ENCODE data around the gene ZFAND3.
A peak's percentile ranks its signal among the peaks of the same experiment; 100 is the strongest.
"Not testable (repeated sequence)": the region's sequence is repeated elsewhere in the genome, so short reads cannot be mapped to it uniquely, and the experiment has no call there.

Gene ZFAND3

GRCh38 chr6:37862992-37863391 is 43.5 kb downstream of the ZFAND3 start:
- ATAC-seq (no peak), DNase-seq (no peak)
- no peaks in the 10 kb centered on the region for H3K9me3 Mint-ChIP-seq
- H3K27me3 Mint-ChIP-seq = no peaks in the 10 kb centered on the region
- peak overlapping the region in 1 of 2 donors; percentile 80 for H3K27ac Mint-ChIP-seq
- H3K4me3 Mint-ChIP-seq = no peak overlapping the region
- H3K4me1 Mint-ChIP-seq = peaks cover 75% of the 10 kb centered on the region

DNA sequence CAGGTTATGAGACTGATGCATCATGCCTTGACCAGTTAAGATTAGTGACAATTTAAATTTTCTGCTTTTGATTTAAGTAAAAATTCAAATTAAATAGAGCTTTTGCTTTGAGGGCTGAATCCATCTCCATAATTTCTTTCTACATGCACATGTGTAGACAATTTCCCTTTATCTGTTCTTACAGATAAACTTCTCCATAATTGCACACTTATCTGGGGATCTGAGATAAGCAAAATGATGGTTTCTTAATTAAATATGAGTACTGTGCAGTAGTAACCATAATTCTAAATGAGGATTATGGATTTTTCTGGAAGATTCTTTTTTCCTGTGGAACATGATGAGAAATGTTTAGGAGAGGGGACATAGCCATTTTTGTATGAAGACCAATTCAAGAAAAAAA is 44.7 kb downstream of the ZFAND3 start:
- Mint-ChIP-seq H3K27me3 (no peaks in the 10 kb centered on the region), H3K9me3 (no peaks in the 10 kb centered on the region), H3K27ac (no peak overlapping the region), H3K4me3 (no peak overlapping the region), H3K4me1 (peaks cover 72% of the 10 kb centered on the region)
- DNase-seq (no peak), ATAC-seq (no peak)

DNA sequence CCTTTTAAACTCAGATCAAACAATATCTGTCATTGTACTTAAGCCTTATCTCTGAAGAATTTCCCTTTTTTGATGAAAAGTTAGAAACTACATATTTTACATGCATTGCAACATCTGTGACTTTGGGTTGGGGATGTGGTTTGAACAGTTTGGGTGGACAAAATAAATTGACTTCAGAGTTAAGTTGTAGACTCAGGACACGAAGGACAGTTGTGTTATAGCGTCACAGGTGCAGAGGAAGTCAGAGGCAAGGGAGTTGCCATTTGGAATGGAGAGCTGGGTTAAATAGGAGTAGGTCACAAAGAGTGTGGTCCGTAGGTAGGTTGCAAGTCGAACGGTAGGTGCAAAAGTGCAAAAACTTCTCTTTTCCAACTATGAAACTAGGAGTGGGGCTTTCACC is 46.0 kb downstream of the ZFAND3 start:
- ATAC-seq = no peak
- Mint-ChIP-seq H3K9me3 (peaks cover 0 to under 1% of the 10 kb centered on the region in 2 donors), H3K27ac (no peak overlapping the region), H3K4me3 (no peak overlapping the region), H3K4me1 (peaks cover 70% of the 10 kb centered on the region), H3K27me3 (no peaks in the 10 kb centered on the region)
- DNase-seq = no peak

GRCh38 chr6:37866590-37867507 is 47.3 kb downstream of the ZFAND3 start:
- DNase-seq (no peak), ATAC-seq (peak; percentile 71)
- H3K27ac Mint-ChIP-seq = peak overlapping the region in 1 of 2 donors; percentile 21
- peaks cover 71% of the 10 kb centered on the region for H3K4me1 Mint-ChIP-seq
- H3K9me3 Mint-ChIP-seq = peaks cover 5 to 9% of the 10 kb centered on the region in 2 donors
- H3K4me3 Mint-ChIP-seq = peak overlapping the region; percentile 25 to 62
- H3K27me3 Mint-ChIP-seq = no peaks in the 10 kb centered on the region

DNA sequence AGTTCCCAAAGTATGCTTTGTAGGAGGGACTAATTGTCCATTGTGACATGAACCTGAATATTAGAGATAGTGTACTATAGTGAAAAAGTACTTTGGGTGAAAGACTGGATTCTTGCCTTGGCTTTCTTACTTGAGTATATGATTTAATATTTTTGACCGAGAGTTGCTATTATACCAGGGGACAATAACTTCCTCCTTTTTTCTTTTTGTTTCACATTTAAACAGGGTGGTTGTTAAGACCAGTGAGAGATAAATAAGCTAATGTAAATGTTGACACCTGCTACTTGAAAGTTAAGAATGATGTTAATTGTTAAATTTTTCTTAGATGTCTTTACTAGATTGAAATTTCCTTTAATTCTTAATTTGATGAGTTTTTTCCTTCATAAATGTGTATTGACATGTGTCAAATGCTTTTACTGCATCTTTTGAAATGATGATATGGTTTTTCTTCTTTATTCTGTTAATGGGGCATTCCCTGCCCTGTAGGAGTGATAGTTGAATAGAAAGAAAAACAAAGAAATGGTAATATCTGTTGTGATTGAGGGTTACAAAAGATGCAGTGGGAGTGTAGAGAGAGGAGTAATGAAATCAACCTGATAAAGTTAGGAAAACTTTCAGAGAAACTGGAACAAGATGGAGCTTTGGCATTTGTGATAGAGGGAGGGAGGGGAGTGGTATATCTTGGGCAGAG is 48.4 kb downstream of the ZFAND3 start:
- peak overlapping the region in 1 of 2 donors; percentile 36 for H3K27ac Mint-ChIP-seq
- DNase-seq = no peak
- H3K27me3 Mint-ChIP-seq = no peaks in the 10 kb centered on the region
- H3K9me3 Mint-ChIP-seq = peaks cover 5 to 9% of the 10 kb centered on the region in 2 donors
- peak overlapping the region; percentile 4 to 53 for H3K4me3 Mint-ChIP-seq
- H3K4me1 Mint-ChIP-seq = peaks cover 75% of the 10 kb centered on the region
- ATAC-seq = peak; percentile 44

DNA sequence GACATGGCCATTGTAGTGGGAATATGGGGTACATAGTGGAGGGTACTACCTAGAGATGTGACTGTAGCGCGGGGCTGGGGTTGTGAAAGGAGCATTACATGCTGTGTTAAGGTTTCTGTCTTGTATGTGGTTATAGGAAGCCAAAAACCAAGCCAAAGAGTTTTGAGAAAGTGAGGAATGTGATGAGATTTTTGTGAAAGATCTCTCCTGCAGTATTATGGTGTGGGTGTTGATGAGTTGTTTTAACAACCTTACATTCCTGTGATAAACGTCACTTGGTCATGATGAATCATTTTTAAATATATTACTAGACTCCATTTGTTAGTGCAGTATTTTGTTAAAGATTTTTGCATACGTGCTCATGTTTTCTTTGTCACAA is 48.9 kb downstream of the ZFAND3 start:
- Mint-ChIP-seq H3K4me1 (peaks cover 75% of the 10 kb centered on the region), H3K4me3 (peak overlapping the region; percentile 4 to 53)
- no peak for DNase-seq

GRCh38 chr6:37871616-37872372 is 52.3 kb downstream of the ZFAND3 start:
- H3K4me3 Mint-ChIP-seq = peak overlapping the region in 1 of 2 donors; percentile 4
- H3K27ac Mint-ChIP-seq = no peak overlapping the region
- H3K9me3 Mint-ChIP-seq = peaks cover 5 to 9% of the 10 kb centered on the region in 2 donors
- ATAC-seq (no peak), DNase-seq (no peak)
- no peaks in the 10 kb centered on the region for H3K27me3 Mint-ChIP-seq
- peaks cover 70% of the 10 kb centered on the region for H3K4me1 Mint-ChIP-seq

More for the DNA sequence above, 48.9 kb downstream of the ZFAND3 start:
- no peaks in the 10 kb centered on the region for H3K27me3 Mint-ChIP-seq
- ATAC-seq = peak; percentile 66
- peaks cover 5 to 9% of the 10 kb centered on the region in 2 donors for H3K9me3 Mint-ChIP-seq
- peak overlapping the region in 1 of 2 donors; percentile 0 for H3K27ac Mint-ChIP-seq

DNA sequence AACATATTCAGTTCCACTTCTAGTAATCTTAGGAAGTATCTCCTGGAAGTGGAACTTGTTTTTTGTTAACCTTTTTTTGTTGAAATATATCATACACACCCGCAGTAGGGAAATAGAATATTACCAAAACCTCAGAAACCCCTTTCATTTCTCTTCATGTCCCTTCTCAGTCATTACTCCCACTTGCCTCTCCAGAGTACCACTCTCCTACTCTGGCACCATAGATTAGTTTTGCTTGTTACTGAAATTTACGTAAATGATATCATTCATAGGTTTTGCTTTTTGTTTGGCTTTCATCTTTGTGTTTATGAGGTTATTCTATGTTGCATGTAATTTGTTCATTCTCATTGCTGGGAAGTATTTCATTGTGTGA is 52.8 kb downstream of the ZFAND3 start:
- DNase-seq (no peak), ATAC-seq (peak; percentile 74)
- H3K4me1 Mint-ChIP-seq = peaks cover 70% of the 10 kb centered on the region
- peak overlapping the region in 1 of 2 donors; percentile 7 for H3K4me3 Mint-ChIP-seq
- H3K9me3 Mint-ChIP-seq = peaks cover 5 to 9% of the 10 kb centered on the region in 2 donors
- no peaks in the 10 kb centered on the region for H3K27me3 Mint-ChIP-seq
- H3K27ac Mint-ChIP-seq = peak overlapping the region in 1 of 2 donors; percentile 48

- no peak overlapping the region for H3K27ac Mint-ChIP-seq
- no peak for DNase-seq
- peaks cover 5 to 9% of the 10 kb centered on the region in 2 donors for H3K9me3 Mint-ChIP-seq
- peaks cover 75% of the 10 kb centered on the region for H3K4me1 Mint-ChIP-seq
- ATAC-seq = no peak
- no peak overlapping the region for H3K4me3 Mint-ChIP-seq
- no peaks in the 10 kb centered on the region for H3K27me3 Mint-ChIP-seq
Observed at GRCh38 chr6:37874726-37875125, 55.2 kb downstream of the ZFAND3 start.

DNA sequence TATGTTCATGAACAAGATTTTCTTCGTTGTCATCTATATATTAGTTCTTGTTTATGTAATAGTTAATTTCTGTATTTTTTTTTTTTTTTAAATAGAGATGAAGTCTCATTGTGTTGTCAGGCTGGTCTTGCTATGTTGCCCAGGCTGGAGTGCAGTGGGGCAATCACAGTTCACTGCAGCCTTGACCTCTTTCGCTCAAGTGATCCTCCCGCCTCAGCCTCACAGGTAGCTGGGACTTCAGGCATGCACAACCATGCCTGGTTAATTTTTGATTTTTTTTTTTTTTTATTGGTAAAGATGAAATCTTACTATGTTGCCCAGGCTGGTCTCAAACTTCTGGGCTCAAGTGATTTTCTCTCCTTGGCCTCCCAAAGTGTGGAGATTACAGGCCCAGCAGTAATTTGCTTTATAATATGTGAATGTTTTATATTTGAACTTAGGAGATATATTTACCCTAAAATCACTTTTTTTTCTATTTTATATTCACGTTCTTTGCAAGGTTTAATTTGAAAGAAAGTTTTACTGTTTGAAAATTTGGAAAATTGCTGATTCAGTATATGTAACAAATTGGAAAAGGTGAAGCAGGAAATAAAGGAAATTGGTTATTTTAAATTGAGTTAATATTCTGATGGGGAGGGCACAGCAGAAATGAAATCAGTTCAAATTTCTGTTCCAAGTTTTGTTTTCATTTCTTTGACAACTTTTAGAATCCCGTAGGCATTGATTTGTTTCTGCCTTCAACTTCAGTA is 56.2 kb downstream of the ZFAND3 start:
- Mint-ChIP-seq H3K9me3 (peaks cover 4 to 7% of the 10 kb centered on the region in 2 donors), H3K4me1 (peaks cover 78% of the 10 kb centered on the region), H3K4me3 (no peak overlapping the region), H3K27me3 (no peaks in the 10 kb centered on the region), H3K27ac (no peak overlapping the region)
- ATAC-seq (no peak), DNase-seq (no peak)

GRCh38 chr6:37876843-37877242 is 57.3 kb downstream of the ZFAND3 start:
- Mint-ChIP-seq H3K27me3 (no peaks in the 10 kb centered on the region), H3K4me3 (no peak overlapping the region), H3K27ac (no peak overlapping the region), H3K9me3 (no peaks in the 10 kb centered on the region), H3K4me1 (peaks cover 68% of the 10 kb centered on the region)
- ATAC-seq = no peak
- DNase-seq = no peak

- no peak for DNase-seq
- no peak overlapping the region for H3K27ac Mint-ChIP-seq
- H3K4me3 Mint-ChIP-seq = no peak overlapping the region
- H3K9me3 Mint-ChIP-seq = no peaks in the 10 kb centered on the region
- peaks cover 61% of the 10 kb centered on the region for H3K4me1 Mint-ChIP-seq
- no peaks in the 10 kb centered on the region for H3K27me3 Mint-ChIP-seq
- ATAC-seq = no peak
Observed at GRCh38 chr6:37877373-37878149, 58.0 kb downstream of the ZFAND3 start.

DNA sequence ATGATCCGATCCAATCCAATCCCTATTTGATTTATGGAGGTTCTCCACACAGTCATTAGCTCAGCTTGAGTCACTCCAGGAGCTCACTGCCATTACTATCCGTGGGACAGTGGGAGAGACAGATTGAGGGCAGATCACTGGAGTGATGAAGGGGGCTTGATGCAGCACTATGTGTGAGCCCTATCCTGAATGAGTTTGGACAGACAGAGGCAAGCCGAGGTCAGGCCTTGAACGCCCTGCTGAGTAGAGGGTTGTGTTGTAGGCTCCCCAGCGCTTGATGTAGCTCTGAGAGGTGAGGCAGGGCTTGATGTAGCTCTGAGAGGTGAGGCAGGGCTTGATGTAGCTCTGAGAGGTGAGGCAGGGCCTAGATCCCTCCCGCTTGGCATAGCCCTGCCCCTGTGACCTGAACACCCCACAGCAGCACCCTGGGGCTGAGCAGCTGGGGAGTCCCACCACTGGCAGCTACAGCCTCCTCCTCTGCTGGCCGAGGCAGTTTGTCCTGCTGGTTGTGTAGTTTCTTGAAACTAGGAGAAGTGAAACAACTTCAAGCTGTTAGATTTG is 58.7 kb downstream of the ZFAND3 start:
- no peaks in the 10 kb centered on the region for H3K9me3 Mint-ChIP-seq
- H3K27me3 Mint-ChIP-seq = no peaks in the 10 kb centered on the region
- H3K4me1 Mint-ChIP-seq = peaks cover 56% of the 10 kb centered on the region
- no peak for ATAC-seq
- DNase-seq = no peak
- peak overlapping the region in 1 of 2 donors; percentile 29 for H3K27ac Mint-ChIP-seq
- H3K4me3 Mint-ChIP-seq = no peak overlapping the region

DNA sequence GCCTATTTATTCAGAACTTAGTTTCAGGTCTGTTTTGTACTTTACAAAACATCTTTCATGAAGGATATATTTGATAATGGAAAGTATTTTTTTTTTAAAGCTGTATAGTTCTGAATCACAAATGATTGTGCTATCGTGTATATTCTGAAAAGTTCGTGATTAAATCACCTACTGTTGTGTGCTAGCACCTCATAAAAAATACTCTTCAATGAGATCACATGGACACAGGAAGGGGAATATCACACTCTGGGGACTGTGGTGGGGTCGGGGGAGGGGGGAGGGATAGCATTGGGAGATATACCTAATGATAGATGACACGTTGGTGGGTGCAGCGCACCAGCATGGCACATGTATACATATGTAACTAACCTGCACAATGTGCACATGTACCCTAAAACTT is 61.1 kb downstream of the ZFAND3 start:
- H3K4me3 Mint-ChIP-seq, ATAC-seq, H3K27ac Mint-ChIP-seq, H3K27me3 Mint-ChIP-seq, DNase-seq, H3K9me3 Mint-ChIP-seq: not testable (repeated sequence)
- peaks cover 57% of the 10 kb centered on the region for H3K4me1 Mint-ChIP-seq

Data from stimulated activated naive CD8-positive, alpha-beta T cell treated with anti-CD3 and anti-CD28 coated beads, Interleukin-15, amount 100 ng/mL, for 72 hours (primary cell).